OCI-LY3 (cell line): ENCODE results near the gene BCL7C.
A peak's percentile ranks its signal among the peaks of the same experiment; 100 is the strongest.
"Not testable (repeated sequence)": the region's sequence is repeated elsewhere in the genome, so short reads cannot be mapped to it uniquely, and the experiment has no call there.

Experiments used
- H2AFZ ChIP-seq: fragments of 200-600, 300-600 bp; shearing (Covaris generic); 2 replicates; pipeline ENCODE4 v1.6.0; 2014; ENCODE audit warnings: antibody characterized with exemption, low read depth, low read length
- H3K27ac ChIP-seq: fragments of 200-600, 300-600 bp; sonication (generic); 2 replicates; pipeline ENCODE4 v1.5.1; 2014; ENCODE audit warnings: mild to moderate bottlenecking, low read length, moderate library complexity, mixed read lengths
- H3K27me3 ChIP-seq: fragments of 200-600, 300-600 bp; sonication (generic); 2 replicates; pipeline ENCODE4 v1.6.1; 2014; ENCODE audit warnings: low read depth, low read length, mixed read lengths
- H3K36me3 ChIP-seq: fragments of 200-600, 300-600 bp; sonication (generic); replicated peaks from 2 replicates; pipeline ENCODE3; 2014; ENCODE audit warnings: low read depth, low read length, mixed read lengths
- H3K4me1 ChIP-seq: fragments of 300-600, 200-600 bp; sonication (generic); 2 replicates; pipeline ENCODE4 v1.6.1; 2014; ENCODE audit warnings: low read length, mixed read lengths
- H3K4me2 ChIP-seq: fragments of 200-600, 300-600 bp; sonication (generic); 2 replicates; pipeline ENCODE4 v1.6.1; 2014; ENCODE audit warnings: low read length, mixed read lengths
- H3K4me3 ChIP-seq: fragments of 300-600, 200-600 bp; sonication (generic); 2 replicates; pipeline ENCODE4 v1.5.1; 2014; ENCODE audit warnings: antibody characterized with exemption, mild to moderate bottlenecking, low read length, moderate library complexity
- H3K79me2 ChIP-seq: fragments of 300-600, 200-600 bp; shearing (Covaris generic); 2 replicates; pipeline ENCODE4 v1.6.1; 2014; ENCODE audit warnings: mild to moderate bottlenecking, low read length, mixed read lengths
- H3K9ac ChIP-seq: fragments of 300-600, 200-600 bp; shearing (Covaris generic); 2 replicates; pipeline ENCODE4 v1.6.0; 2014; ENCODE audit warnings: mild to moderate bottlenecking, low read length, moderate library complexity
- H3K9me3 ChIP-seq: fragments of 200-600, 300-600 bp; shearing (Covaris generic); 2 replicates; pipeline ENCODE4 v1.6.1; 2014; ENCODE audit warnings: low read length, mixed read lengths; ENCODE audit not compliant: insufficient read depth
- H4K20me1 ChIP-seq: fragments of 200-600, 300-600 bp; sonication (generic); 2 replicates; pipeline ENCODE4 v1.6.1; 2016; ENCODE audit warnings: low read length, mixed read lengths; ENCODE audit not compliant: insufficient read depth
- CTCF ChIP-seq: fragments of 200-600, 300-600 bp; sonication (generic); IDR thresholded peaks from 2 replicates; pipeline ENCODE4 v1.5.1; 2014; ENCODE audit warnings: antibody characterized with exemption, low read length, low read depth
- EZH2phosphoT487 ChIP-seq: fragments of 200-600 bp; shearing (Covaris generic); IDR thresholded peaks from 2 replicates; pipeline ENCODE4 v1.6.1; 2018; ENCODE audit warnings: antibody characterized with exemption, mixed run types, low read depth

Gene BCL7C

GRCh38 chr16:30892670-30893416 is 1.0 kb downstream of the BCL7C start:
- peak overlapping the region; percentile 91 for H3K4me3 ChIP-seq
- TF ChIP-seq CTCF (no peak), EZH2phosphoT487 (no peak)
- H3K27ac ChIP-seq: no peak overlapping the region
- H3K4me2 ChIP-seq: peak overlapping the region; percentile 98
- H3K27me3 ChIP-seq: no peaks in the 10 kb centered on the region
- H3K36me3 ChIP-seq: peaks cover 7% of the 10 kb centered on the region
- H3K4me1 ChIP-seq: peaks cover 24% of the 10 kb centered on the region
- no peaks in the 10 kb centered on the region for H4K20me1 ChIP-seq
- H3K9ac ChIP-seq: peak overlapping the region; percentile 83
- H3K79me2 ChIP-seq: no peaks in the 10 kb centered on the region
- H3K9me3 ChIP-seq: no peaks in the 10 kb centered on the region
- H2AFZ ChIP-seq: no peak overlapping the region

- H3K9me3 ChIP-seq, H3K9ac ChIP-seq, H2AFZ ChIP-seq, H3K79me2 ChIP-seq, H3K27me3 ChIP-seq, H3K4me2 ChIP-seq, H3K4me3 ChIP-seq, H4K20me1 ChIP-seq, H3K27ac ChIP-seq: not testable (repeated sequence)
- H3K36me3 ChIP-seq: peaks cover 10% of the 10 kb centered on the region
- peaks cover 17% of the 10 kb centered on the region for H3K4me1 ChIP-seq
These were observed 2.6 kb downstream of the BCL7C start for GRCh38 chr16:30891043-30891823.

GRCh38 chr16:30889721-30890120 is 4.2 kb downstream of the BCL7C start:
- Histone ChIP-seq H3K9me3 (no peaks in the 10 kb centered on the region), H2AFZ (no peak overlapping the region), H3K9ac (no peak overlapping the region), H3K27me3 (no peaks in the 10 kb centered on the region), H3K27ac (no peak overlapping the region), H4K20me1 (no peaks in the 10 kb centered on the region), H3K79me2 (no peaks in the 10 kb centered on the region), H3K4me1 (peaks cover 29% of the 10 kb centered on the region), H3K4me3 (no peak overlapping the region), H3K36me3 (peaks cover 16% of the 10 kb centered on the region), H3K4me2 (no peak overlapping the region)
- TF ChIP-seq EZH2phosphoT487: no peak
- TF ChIP-seq CTCF: no peak

- Histone ChIP-seq H3K27ac (no peak overlapping the region), H4K20me1 (no peaks in the 10 kb centered on the region), H3K36me3 (peaks cover 16% of the 10 kb centered on the region), H3K27me3 (no peaks in the 10 kb centered on the region), H3K4me1 (peaks cover 32% of the 10 kb centered on the region), H3K4me3 (no peak overlapping the region), H3K9me3 (no peaks in the 10 kb centered on the region), H3K4me2 (no peak overlapping the region), H3K79me2 (no peaks in the 10 kb centered on the region), H2AFZ (no peak overlapping the region), H3K9ac (no peak overlapping the region)
- TF ChIP-seq CTCF (no peak), EZH2phosphoT487 (no peak)
These were observed 4.9 kb downstream of the BCL7C start for GRCh38 chr16:30888856-30889499.
